Liver (tissue), 3 donors: ENCODE data around the gene ATAT1.

Source experiments
- ATF3 ChIP-seq: IDR thresholded peaks from 2 replicates; pipeline ENCODE4 v1.6.1; 2016; ENCODE audit warnings: antibody characterized with exemption
- CTCF ChIP-seq: fragments of 150-350 bp; IDR thresholded peaks from 2 replicates; pipeline ENCODE4 v1.5.1; 2017; ENCODE audit warnings: improper control_type of control experiment, low read depth, low read length; ENCODE audit not compliant: missing input control
- EGR1 ChIP-seq, 2 donors: IDR thresholded peaks; 2 replicates each; pipeline ENCODE4 v1.6.1; 2016 to 2018; ENCODE audit warnings: antibody characterized with exemption in 2 of 2, low read depth in 2 of 2
- FOXA1 ChIP-seq: IDR thresholded peaks from 2 replicates; pipeline ENCODE4 v1.6.1; 2016; ENCODE audit warnings: antibody characterized with exemption
- GABPA ChIP-seq, 2 donors: IDR thresholded peaks in 1 of 2; conservative IDR thresholded peaks in 1 of 2; 2 replicates each; pipeline ENCODE4 v1.6.1; 2016; ENCODE audit warnings: antibody characterized with exemption in 2 of 2, mild to moderate bottlenecking in 1 of 2, moderate library complexity in 1 of 2
- HNF4A ChIP-seq, 2 donors: conservative IDR thresholded peaks; 2 replicates each; pipeline ENCODE4 v1.6.1; 2016; ENCODE audit warnings: antibody characterized with exemption in 2 of 2, mild to moderate bottlenecking in 2 of 2
- MAX ChIP-seq: IDR thresholded peaks from 2 replicates; pipeline ENCODE4 v1.6.1; 2016; ENCODE audit warnings: antibody characterized with exemption
- RAD21 ChIP-seq, 2 donors: IDR thresholded peaks; 2 replicates each; pipeline ENCODE4 v1.6.1; 2016; ENCODE audit warnings: antibody characterized with exemption in 2 of 2, mild to moderate bottlenecking in 2 of 2
- REST ChIP-seq: IDR thresholded peaks from 2 replicates; pipeline ENCODE4 v1.6.1; 2016; ENCODE audit warnings: antibody characterized with exemption, mild to moderate bottlenecking
- RXRA ChIP-seq, 2 donors: IDR thresholded peaks; 2 replicates each; pipeline ENCODE4 v1.6.1; 2017 to 2018; ENCODE audit warnings: antibody characterized with exemption in 2 of 2, mild to moderate bottlenecking in 1 of 2
- SP1 ChIP-seq: IDR thresholded peaks from 2 replicates; pipeline ENCODE4 v1.6.1; 2018; ENCODE audit warnings: antibody characterized with exemption, mild to moderate bottlenecking
- TAF1 ChIP-seq: conservative IDR thresholded peaks from 2 replicates; pipeline ENCODE4 v1.6.1; 2016; ENCODE audit warnings: antibody characterized with exemption, mild to moderate bottlenecking
- YY1 ChIP-seq: IDR thresholded peaks from 2 replicates; pipeline ENCODE4 v1.6.1; 2016; ENCODE audit warnings: antibody characterized with exemption, mild to moderate bottlenecking
- donor health status: healthy.
- donor health status: healthy.

GRCh38 chr6:30651143-30651542, 24.5 kb downstream of the ATAT1 start:
- TF ChIP-seq RXRA (IDR thresholded peaks at IDR 0.05) = no peak
- TF ChIP-seq CTCF = no peak
- no peak for TF ChIP-seq ATF3
- no peak for TF ChIP-seq TAF1
- no peak for TF ChIP-seq YY1
- no peak for TF ChIP-seq REST
- TF ChIP-seq FOXA1 = no peak
- no peak for TF ChIP-seq SP1
- no peak for TF ChIP-seq EGR1 (IDR thresholded peaks at IDR 0.05; ENCODE audit: low read depth in 2 of 2)
- no peak for TF ChIP-seq HNF4A (conservative IDR thresholded peaks at IDR 0.05)
- TF ChIP-seq RAD21 (IDR thresholded peaks at IDR 0.05) = no peak
- no peak for TF ChIP-seq GABPA (IDR thresholded peaks at IDR 0.05 in 1 of 2, conservative IDR thresholded peaks at IDR 0.05 in 1 of 2)
- TF ChIP-seq MAX = no peak
